ENCODE data around the gene THSD7A.

The THSD7A gene

GRCh38 chr7:11330208-11330607 lies 501.8 kb downstream of the THSD7A start:
- DNase-seq (ENCODE audit: low read depth, low spot score) = no peak
- no peak overlapping the region for H3K4me3 ChIP-seq (ENCODE audit: low read depth, low read length)
- no peak for TF ChIP-seq CTCF (IDR thresholded peaks at IDR 0.05; ENCODE audit: insufficient read depth, low read length, missing control alignments)
- CTCF ChIA-PET = no interaction called here
- POLR2A ChIA-PET = no interaction called here

GRCh38 chr7:11329626-11330025 lies 502.4 kb downstream of the THSD7A start:
- H3K4me3 ChIP-seq (ENCODE audit: low read depth, low read length) = no peak overlapping the region
- DNase-seq (ENCODE audit: low read depth, low spot score) = no peak
- no peak for TF ChIP-seq CTCF (IDR thresholded peaks at IDR 0.05; ENCODE audit: insufficient read depth, low read length, missing control alignments)
- POLR2A ChIA-PET = no interaction called here
- CTCF ChIA-PET = no interaction called here

- CTCF ChIA-PET = no interaction called here
- DNase-seq (ENCODE audit: low read depth, low spot score) = no peak
Measured at GRCh38 chr7:11328309-11328708, 503.7 kb downstream of the THSD7A start.

GRCh38 chr7:11327633-11328032 lies 504.4 kb downstream of the THSD7A start:
- ChIA-PET POLR2A (no interaction called here), CTCF (no interaction called here)
- no peak for TF ChIP-seq CTCF (IDR thresholded peaks at IDR 0.05; ENCODE audit: insufficient read depth, low read length, missing control alignments)
- no peak overlapping the region for H3K4me3 ChIP-seq (ENCODE audit: low read depth, low read length)
- DNase-seq (ENCODE audit: low read depth, low spot score) = no peak

More at GRCh38 chr7:11328309-11328708, 503.7 kb downstream of the THSD7A start:
- TF ChIP-seq CTCF (IDR thresholded peaks at IDR 0.05; ENCODE audit: insufficient read depth, low read length, missing control alignments) = no peak
- H3K4me3 ChIP-seq (ENCODE audit: low read depth, low read length) = no peak overlapping the region
- POLR2A ChIA-PET = no interaction called here
